IPS-NIHi7 (cell line): ENCODE data around the gene EIF4G3.
"Not testable (repeated sequence)": the region's sequence is repeated elsewhere in the genome, so short reads cannot be mapped to it uniquely, and the experiment has no call there.

Source experiments
- DNase-seq: peaks from one replicate; pipeline ENCODE4 v3.0.0; 2012; ENCODE audit warnings: mixed read lengths; ENCODE audit errors: extremely low spot score

The EIF4G3 gene

GRCh38 chr1:21152423-21153100 is 24.1 kb downstream of the EIF4G3 start:
- DNase-seq, result no peak

- DNase-seq, result peak; percentile 48
Measured at GRCh38 chr1:21149855-21150432, 26.8 kb downstream of the EIF4G3 start.

GRCh38 chr1:21149430-21149854 is 27.3 kb downstream of the EIF4G3 start:
- no peak for DNase-seq

- DNase-seq, result no peak
Measured at GRCh38 chr1:21143752-21144151, 32.9 kb downstream of the EIF4G3 start.

- no peak for DNase-seq
Measured at GRCh38 chr1:21143138-21143537, 33.6 kb downstream of the EIF4G3 start.

GRCh38 chr1:21141030-21141429 is 35.7 kb downstream of the EIF4G3 start:
- DNase-seq, result no peak

- no peak for DNase-seq
Measured at GRCh38 chr1:21139601-21140000, 37.1 kb downstream of the EIF4G3 start.

GRCh38 chr1:21136344-21136743 is 40.4 kb downstream of the EIF4G3 start:
- not testable (repeated sequence) for DNase-seq

- DNase-seq, result no peak
Measured at GRCh38 chr1:21131200-21131599, 45.5 kb downstream of the EIF4G3 start.

- DNase-seq, result no peak
Measured at GRCh38 chr1:21129407-21129806, 47.3 kb downstream of the EIF4G3 start.

- DNase-seq, result peak; percentile 20
Measured at GRCh38 chr1:21126324-21126723, 50.4 kb downstream of the EIF4G3 start.

- no peak for DNase-seq
Measured at GRCh38 chr1:21124846-21125245, 51.9 kb downstream of the EIF4G3 start.

- no peak for DNase-seq
Measured at GRCh38 chr1:21123287-21123948, 53.3 kb downstream of the EIF4G3 start.

- DNase-seq, result no peak
Measured at GRCh38 chr1:21121764-21122471, 54.8 kb downstream of the EIF4G3 start.

GRCh38 chr1:21118167-21118566 is 58.5 kb downstream of the EIF4G3 start:
- DNase-seq, result no peak

GRCh38 chr1:21117597-21118001 is 59.1 kb downstream of the EIF4G3 start:
- DNase-seq, result no peak

GRCh38 chr1:21117159-21117558 is 59.5 kb downstream of the EIF4G3 start:
- no peak for DNase-seq

GRCh38 chr1:21115098-21115760 is 61.5 kb downstream of the EIF4G3 start:
- no peak for DNase-seq

GRCh38 chr1:21114431-21114830 is 62.3 kb downstream of the EIF4G3 start:
- no peak for DNase-seq

GRCh38 chr1:21110163-21110562 is 66.5 kb downstream of the EIF4G3 start:
- DNase-seq, result no peak

- no peak for DNase-seq
Measured at GRCh38 chr1:21106709-21107108, 70.0 kb downstream of the EIF4G3 start.

GRCh38 chr1:21106238-21106637 is 70.5 kb downstream of the EIF4G3 start:
- no peak for DNase-seq
